Thyroid gland (tissue), 4 donors: Measurements from ENCODE around the gene VAMP7. TPM values are rescaled to one million over a fixed set of nuclear protein-coding genes. Genes with fewer than 3 reads are reported as not detected.
"Not testable (repeated sequence)": the region's sequence is repeated elsewhere in the genome, so short reads cannot be mapped to it uniquely, and the experiment has no call there.

Source experiments
- DNase-seq, 2 donors: peaks; one replicate each; pipeline ENCODE4 v3.0.0-alpha.2; 2019
- H3K27ac ChIP-seq, 3 donors: fragments of 200-600 bp; sonication (generic); 1 replicate in 2 of 3; 2 replicates in 1 of 3; pipeline ENCODE4 v1.5.1; 2016 to 2019; ENCODE audit warnings: mild to moderate bottlenecking in 1 of 3, moderate library complexity in 1 of 3
- H3K27me3 ChIP-seq: fragments of 200-600 bp; sonication (generic); one replicate; pipeline ENCODE4 v1.5.1; 2019
- H3K36me3 ChIP-seq, 2 donors: fragments of 200-600 bp; sonication (generic); one replicate each; pipeline ENCODE4 v1.5.1; 2016 to 2019
- H3K4me1 ChIP-seq, 2 donors: fragments of 200-600 bp; sonication (generic); one replicate each; pipeline ENCODE4 v1.5.1; 2017 to 2019
- H3K4me3 ChIP-seq, 3 donors: fragments of 200-600 bp; sonication (generic); replicated peaks in 1 of 3; 1 replicate in 2 of 3; 2 replicates in 1 of 3; pipeline ENCODE4 v1.5.1; 2016; ENCODE audit warnings: mild to moderate bottlenecking in 1 of 3
- H3K9me3 ChIP-seq: fragments of 200-600 bp; sonication (generic); one replicate; pipeline ENCODE4 v1.5.1; 2017
- POLR2A ChIP-seq, 2 donors: fragments of 450-650 bp; IDR thresholded peaks; one replicate each; pipeline ENCODE4 v1.6.1; 2017; ENCODE audit warnings: antibody characterized with exemption in 2 of 2, mild to moderate bottlenecking in 2 of 2, moderate library complexity in 1 of 2
- WGBS, 2 donors: methylation state at CpG; one replicate each; pipeline ENCODE4 v1.1.5; 2017; 5-methylcytosine and 5-hydroxymethylcytosine counted together
- intact Hi-C: fragments of 100-400 bp; cut with DNase I; formaldehyde crosslinking; loops from one replicate; pipeline ENCODE4 v1.15.1; 2023
- total RNA-seq, 4 donors: library from RNA; depleted of rRNA; stranded (reverse); fragments of >200 nt; gene quantifications; one replicate each; pipeline ENCODE4 v1.2.3, GENCODE V29; 2016
- TF ChIP-seq, protein P1 (sequence below), 6 experiments: fragments of 200-600 bp in 3 of 6; fragments of 450-650 bp in 3 of 6; sonication (generic) in 3 of 6; IDR thresholded peaks; one replicate each; pipeline ENCODE4 v1.5.1; 2016 to 2019; ENCODE audit warnings: antibody characterized with exemption in 6 of 6, mild to moderate bottlenecking in 2 of 6, inconsistent platforms in 1 of 6, moderate library complexity in 1 of 6

Gene VAMP7
- total RNA-seq, 4 donors from 2014 or later, result 39.5 to 46.5 (median 40.8) TPM

DNA sequence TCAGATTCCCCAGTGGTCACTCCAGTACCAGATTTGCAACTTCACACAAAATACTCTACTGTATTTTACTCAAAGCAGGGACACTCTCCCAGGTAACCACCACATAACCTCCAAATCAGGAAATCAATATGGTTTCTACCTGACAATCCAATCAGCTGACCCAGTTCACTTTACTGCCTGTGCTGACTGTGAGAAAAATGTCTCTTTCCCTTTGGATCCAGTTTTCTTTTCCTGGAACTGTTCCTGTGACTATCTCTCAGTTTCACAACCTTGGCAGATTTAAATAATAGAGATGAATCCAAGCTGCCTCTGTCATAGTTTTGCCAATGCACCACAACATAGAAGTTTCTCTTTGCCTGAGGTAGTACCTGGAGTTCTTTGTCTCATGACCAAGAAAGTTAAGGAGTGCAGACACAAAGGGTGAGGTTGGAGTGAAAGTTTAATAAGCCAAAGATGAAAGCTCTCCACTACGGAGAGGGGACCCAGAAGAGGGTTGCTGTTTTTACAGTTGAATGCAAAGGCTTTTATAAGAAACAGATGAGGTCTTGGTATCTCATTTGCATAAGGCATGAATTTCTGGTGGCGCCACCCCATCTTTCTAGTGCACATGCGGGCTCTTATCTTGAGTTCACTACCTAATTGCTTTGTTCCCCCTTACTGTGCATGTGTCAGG is 86.6 kb downstream of the VAMP7 start:
- 60 to 65% methylated on average over 3 of the region's 3 CpGs for WGBS, 2 donors
- H3K36me3 ChIP-seq, result no peaks in the 10 kb centered on the region
- no peaks in the 10 kb centered on the region for H3K27me3 ChIP-seq
- intact Hi-C loops, result no loop called here
- H3K4me1 ChIP-seq, result peaks cover 0 to 5% of the 10 kb centered on the region in 2 donors
- no peak overlapping the region for H3K27ac ChIP-seq
- H3K4me3 ChIP-seq, result no peak overlapping the region
- H3K9me3 ChIP-seq, result no peaks in the 10 kb centered on the region
- no peak for TF ChIP-seq POLR2A (IDR thresholded peaks at IDR 0.05)
- TF ChIP-seq, protein P1, sequence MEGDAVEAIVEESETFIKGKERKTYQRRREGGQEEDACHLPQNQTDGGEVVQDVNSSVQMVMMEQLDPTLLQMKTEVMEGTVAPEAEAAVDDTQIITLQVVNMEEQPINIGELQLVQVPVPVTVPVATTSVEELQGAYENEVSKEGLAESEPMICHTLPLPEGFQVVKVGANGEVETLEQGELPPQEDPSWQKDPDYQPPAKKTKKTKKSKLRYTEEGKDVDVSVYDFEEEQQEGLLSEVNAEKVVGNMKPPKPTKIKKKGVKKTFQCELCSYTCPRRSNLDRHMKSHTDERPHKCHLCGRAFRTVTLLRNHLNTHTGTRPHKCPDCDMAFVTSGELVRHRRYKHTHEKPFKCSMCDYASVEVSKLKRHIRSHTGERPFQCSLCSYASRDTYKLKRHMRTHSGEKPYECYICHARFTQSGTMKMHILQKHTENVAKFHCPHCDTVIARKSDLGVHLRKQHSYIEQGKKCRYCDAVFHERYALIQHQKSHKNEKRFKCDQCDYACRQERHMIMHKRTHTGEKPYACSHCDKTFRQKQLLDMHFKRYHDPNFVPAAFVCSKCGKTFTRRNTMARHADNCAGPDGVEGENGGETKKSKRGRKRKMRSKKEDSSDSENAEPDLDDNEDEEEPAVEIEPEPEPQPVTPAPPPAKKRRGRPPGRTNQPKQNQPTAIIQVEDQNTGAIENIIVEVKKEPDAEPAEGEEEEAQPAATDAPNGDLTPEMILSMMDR (IDR thresholded peaks at IDR 0.05), result no peak
- DNase-seq, result no peak

DNA sequence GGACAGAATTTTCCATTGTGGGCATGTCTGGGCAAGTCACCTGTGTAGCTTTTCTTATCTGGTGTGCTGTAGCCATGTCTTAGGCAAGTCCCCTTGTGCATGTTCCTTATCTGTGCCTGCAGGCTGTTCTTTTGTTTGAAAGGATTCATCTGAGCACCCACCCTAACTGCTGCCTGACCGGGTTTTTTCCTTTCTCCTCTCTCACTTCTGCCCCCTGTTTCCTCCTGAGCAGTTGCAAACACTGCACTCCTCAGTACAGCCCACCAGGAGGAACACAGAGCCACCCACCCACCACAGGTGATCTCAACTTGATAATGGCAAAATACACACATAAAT is 87.1 kb downstream of the VAMP7 start:
- intact Hi-C loops, result no loop called here
- H3K9me3 ChIP-seq, result no peaks in the 10 kb centered on the region
- 30 to 61% methylated on average over 1 of the region's 1 CpG for WGBS, 2 donors
- H3K4me3 ChIP-seq, result no peak overlapping the region
- H3K4me1 ChIP-seq, result peaks cover 0 to 5% of the 10 kb centered on the region in 2 donors
- TF ChIP-seq POLR2A (IDR thresholded peaks at IDR 0.05), result no peak
- TF ChIP-seq, protein P1 (IDR thresholded peaks at IDR 0.05), result no peak
- no peaks in the 10 kb centered on the region for H3K27me3 ChIP-seq
- no peak overlapping the region for H3K27ac ChIP-seq
- H3K36me3 ChIP-seq, result no peaks in the 10 kb centered on the region
- DNase-seq, result no peak

DNA sequence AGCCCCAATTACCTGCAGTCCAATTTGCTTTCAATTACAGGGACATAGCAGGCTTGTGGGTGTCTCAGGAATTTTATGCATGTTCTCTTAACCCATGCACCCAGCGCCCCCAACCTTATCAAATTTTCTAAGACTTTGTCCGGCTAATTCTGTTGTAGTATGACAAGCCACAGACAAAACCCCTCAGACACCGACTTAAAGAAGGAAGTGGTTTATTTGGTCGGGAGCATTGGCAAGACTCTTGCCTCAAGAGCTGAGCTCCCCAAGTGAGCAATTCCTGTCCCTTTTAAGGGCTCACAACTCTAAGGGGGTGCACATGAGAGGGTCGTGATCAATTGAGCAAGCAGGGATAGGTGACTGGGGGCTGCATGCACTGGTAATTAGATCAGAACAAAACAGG is 87.6 kb downstream of the VAMP7 start:
- no peak overlapping the region for H3K27ac ChIP-seq
- DNase-seq, result no peak
- intact Hi-C loops, result no loop called here
- no peaks in the 10 kb centered on the region for H3K9me3 ChIP-seq
- H3K4me3 ChIP-seq, result no peak overlapping the region
- WGBS, 2 donors, result 41 to 45% methylated on average over 5 of the region's 5 CpGs
- no peaks in the 10 kb centered on the region for H3K27me3 ChIP-seq
- H3K4me1 ChIP-seq, result peaks cover 0 to 5% of the 10 kb centered on the region in 2 donors
- no peaks in the 10 kb centered on the region for H3K36me3 ChIP-seq
- TF ChIP-seq POLR2A (IDR thresholded peaks at IDR 0.05), result no peak

DNA sequence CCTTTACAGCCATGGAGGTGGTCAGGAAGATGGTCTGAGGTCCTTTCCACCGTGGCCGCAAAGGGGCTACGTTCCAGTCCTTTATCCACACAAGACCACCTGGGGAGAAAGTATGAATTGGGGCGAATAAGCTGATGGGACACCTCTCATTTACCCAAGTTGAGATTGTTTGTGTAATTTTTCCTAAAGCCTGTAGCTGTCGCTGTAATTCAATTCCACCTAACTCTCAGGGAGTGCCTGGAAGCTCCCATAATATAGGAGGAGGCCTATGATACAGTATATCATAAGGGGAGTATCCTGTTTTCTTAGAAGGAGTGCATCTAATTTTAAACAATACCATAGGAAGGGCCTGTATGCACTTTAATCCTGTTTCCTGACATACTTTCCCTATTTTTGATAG is 90.5 kb downstream of the VAMP7 start:
- 61 to 66% methylated on average over 5 of the region's 5 CpGs for WGBS, 2 donors
- H3K4me1 ChIP-seq, H3K9me3 ChIP-seq, H3K27ac ChIP-seq, H3K27me3 ChIP-seq, H3K36me3 ChIP-seq, DNase-seq, H3K4me3 ChIP-seq, intact Hi-C loops: not testable (repeated sequence)
- TF ChIP-seq, protein P1 (IDR thresholded peaks at IDR 0.05), result peak in 1 of 6 experiments; percentile 7

DNA sequence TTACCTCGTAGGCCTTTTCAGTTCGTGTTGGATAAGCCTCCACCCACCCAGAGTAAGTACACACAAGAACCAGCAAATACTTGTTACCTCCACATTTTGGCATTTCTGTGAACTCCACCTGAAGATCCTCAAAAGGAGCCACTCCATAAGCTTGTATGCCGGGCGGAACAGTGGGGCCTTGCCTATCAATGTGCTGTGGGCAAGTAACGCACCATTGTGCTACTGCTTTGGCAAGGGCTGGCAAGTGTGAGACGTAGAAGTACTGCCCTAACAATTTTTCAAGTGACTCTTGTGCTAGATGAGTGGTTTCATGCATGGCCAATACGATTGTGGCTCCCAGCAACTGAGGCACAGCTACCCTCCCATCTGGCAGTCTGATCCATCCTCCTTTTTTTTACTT is 91.1 kb downstream of the VAMP7 start:
- 56 to 63% methylated on average over 7 of the region's 7 CpGs for WGBS, 2 donors

DNA sequence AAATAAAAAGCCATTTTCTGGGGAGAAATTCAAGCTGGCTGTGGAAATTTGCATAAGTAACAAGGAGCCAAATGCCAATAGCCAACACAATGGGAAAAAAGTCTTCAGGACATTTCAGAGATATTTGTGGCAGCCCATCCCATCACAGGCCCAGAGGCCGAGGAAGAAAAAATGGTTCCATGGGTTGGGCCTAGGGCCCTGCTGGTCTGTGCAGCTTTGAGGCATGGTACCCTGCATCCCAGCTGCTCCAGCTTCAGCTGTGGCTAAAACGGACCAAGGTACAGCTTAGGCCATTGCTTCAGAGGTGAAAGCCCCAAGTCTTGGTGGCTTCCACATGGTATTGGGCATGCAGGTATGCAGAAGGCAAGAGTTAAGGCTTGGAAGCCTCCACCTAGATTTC is 102.2 kb downstream of the VAMP7 start:
- no peak for DNase-seq
- Histone ChIP-seq H3K27me3 (no peaks in the 10 kb centered on the region), H3K4me3 (no peak overlapping the region), H3K27ac (no peak overlapping the region), H3K36me3 (no peaks in the 10 kb centered on the region), H3K9me3 (no peaks in the 10 kb centered on the region), H3K4me1 (no peaks in the 10 kb centered on the region)
- 68 to 92% methylated on average over 2 of the region's 2 CpGs for WGBS, 2 donors
- TF ChIP-seq POLR2A (IDR thresholded peaks at IDR 0.05), result no peak
- TF ChIP-seq, protein P1 (IDR thresholded peaks at IDR 0.05), result no peak
- intact Hi-C loops, result no loop called here

More for the DNA sequence above, 91.1 kb downstream of the VAMP7 start:
- H3K36me3 ChIP-seq, H3K27me3 ChIP-seq, H3K4me3 ChIP-seq, H3K9me3 ChIP-seq, H3K4me1 ChIP-seq, H3K27ac ChIP-seq, intact Hi-C loops: not testable (repeated sequence)
- peak; percentile 61 to 70 for DNase-seq
